ENCODE results near the gene ADGRV1.

The ADGRV1 gene

DNA sequence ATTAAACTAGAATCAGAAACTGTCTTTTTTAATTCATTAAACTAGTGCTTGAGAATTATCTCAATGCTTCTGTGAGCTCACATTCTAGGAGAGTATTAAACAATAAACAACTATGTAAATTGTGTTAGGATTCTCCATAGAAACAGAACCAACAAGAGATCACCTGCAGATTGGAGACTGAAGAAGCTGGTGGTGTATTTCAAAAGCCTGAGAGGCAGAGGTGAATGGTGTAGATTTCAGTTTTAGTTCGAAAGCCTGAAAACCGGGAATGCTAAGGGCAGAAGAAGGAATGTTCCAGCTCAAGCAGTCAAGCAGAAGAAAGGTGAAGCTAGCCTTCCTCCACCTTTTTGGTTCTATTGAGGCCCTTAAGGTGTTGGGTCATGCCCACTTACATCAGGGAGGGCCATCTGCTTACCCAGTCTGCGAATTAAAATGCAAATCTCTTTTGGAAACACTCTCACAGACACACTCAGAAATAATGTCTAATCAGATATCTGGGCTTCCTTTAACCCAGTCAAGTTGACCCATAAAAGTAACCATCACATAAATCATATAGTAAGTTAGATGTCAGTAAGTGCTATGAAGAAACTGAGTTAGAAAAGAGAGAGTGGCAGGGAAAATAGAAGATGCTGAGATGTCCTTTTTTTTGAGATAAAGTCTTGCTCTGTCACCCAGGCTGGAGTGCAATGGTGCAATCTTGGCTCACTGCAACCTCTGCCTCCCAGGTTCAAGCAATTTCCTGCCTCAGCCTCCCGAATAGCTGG lies 533.1 kb downstream of the ADGRV1 start:
- Histone ChIP-seq H3K27me3 (ENCODE audit: control insufficient read depth in 5 of 5, insufficient read depth in 4 of 5, low read length in 5 of 5) (no peaks in the 10 kb centered on the region), H3K27ac (ENCODE audit: low read depth, low read length) (no peak overlapping the region), H3K4me1 (ENCODE audit: control insufficient read depth in 5 of 5, insufficient read depth in 5 of 5, low read length in 5 of 5) (peaks cover 0 to 5% (median 0%) of the 10 kb centered on the region in 5 donors), H3K4me3 (ENCODE audit: low read depth in 1 of 5, low read length in 5 of 5) (no peak overlapping the region), H3K9ac (ENCODE audit: low read length in 5 of 5) (no peak overlapping the region), H3K9me3 (ENCODE audit: control insufficient read depth in 5 of 5, low read length in 5 of 5) (no peaks in the 10 kb centered on the region), H3K36me3 (ENCODE audit: control insufficient read depth in 5 of 5, insufficient read depth in 5 of 5, low read length in 5 of 5) (no peaks in the 10 kb centered on the region)

DNA sequence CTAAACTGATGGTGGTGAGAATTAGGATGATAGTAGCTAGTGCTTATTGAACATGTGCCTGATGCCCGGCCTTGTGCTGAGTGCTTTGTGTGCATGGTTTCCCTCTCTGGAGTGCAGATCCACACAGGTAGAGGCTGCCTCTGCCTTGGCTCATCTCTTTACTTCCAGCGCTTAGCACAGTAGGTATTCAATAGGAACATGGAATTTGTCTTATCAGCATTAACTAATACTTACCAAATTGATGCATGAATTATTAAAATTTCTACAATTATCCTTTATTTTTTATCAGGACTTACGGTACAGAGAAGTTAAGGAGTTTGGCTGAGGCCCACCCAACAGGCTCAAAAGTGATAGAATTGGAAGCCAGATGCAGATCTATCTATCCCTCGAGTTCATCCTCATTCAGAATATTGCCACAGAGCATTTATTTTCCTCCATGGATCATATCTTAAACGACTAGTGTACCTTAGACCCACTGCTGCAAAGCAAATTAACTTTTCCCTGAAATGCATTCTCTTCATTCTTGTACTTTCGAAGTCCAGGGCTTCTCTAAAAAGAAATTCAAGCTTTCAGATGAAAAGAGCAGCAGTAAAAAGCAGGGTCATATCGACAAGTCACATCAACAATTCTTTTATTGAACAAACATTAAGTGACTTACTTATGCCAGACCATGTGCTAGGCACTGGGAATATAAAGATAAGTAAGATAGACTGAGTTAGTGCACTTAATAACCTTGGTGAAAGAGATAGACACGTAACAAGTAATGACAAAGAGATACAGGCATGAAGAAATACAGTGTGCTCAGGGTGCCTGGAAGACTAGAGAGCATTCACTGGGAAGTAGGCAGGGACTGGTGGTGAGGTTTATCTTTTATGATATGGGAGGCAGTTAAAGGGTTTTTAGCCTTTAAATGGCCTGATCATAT lies 534.5 kb downstream of the ADGRV1 start:
- Histone ChIP-seq H3K27ac (ENCODE audit: low read depth, low read length) (no peak overlapping the region), H3K4me1 (ENCODE audit: control insufficient read depth in 5 of 5, insufficient read depth in 5 of 5, low read length in 5 of 5) (peaks cover 0 to 5% (median 0%) of the 10 kb centered on the region in 5 donors), H3K27me3 (ENCODE audit: control insufficient read depth in 5 of 5, insufficient read depth in 4 of 5, low read length in 5 of 5) (no peaks in the 10 kb centered on the region), H3K4me3 (ENCODE audit: low read depth in 1 of 5, low read length in 5 of 5) (no peak overlapping the region), H3K36me3 (ENCODE audit: control insufficient read depth in 5 of 5, insufficient read depth in 5 of 5, low read length in 5 of 5) (no peaks in the 10 kb centered on the region), H3K9me3 (ENCODE audit: control insufficient read depth in 5 of 5, low read length in 5 of 5) (no peaks in the 10 kb centered on the region), H3K9ac (ENCODE audit: low read length in 5 of 5) (no peak overlapping the region)

DNA sequence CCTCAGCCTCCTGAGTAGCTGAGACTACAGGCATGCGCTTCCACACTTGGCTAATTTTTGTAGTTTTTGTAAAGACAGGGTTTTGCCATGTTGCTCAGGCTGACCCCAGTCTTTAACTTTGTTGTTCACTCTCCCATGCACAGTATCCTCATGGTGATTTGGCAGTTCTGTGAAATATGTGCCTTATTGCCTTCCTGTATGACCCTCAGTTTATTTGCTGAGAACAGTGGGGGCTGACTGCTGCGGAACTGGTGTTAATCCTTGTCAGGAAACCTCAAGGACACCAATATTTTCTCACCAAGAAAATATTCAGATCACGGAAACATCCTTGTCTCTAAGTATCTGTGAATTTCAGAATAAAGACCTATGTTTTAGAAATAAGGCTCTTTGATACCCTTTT lies 536.7 kb downstream of the ADGRV1 start:
- no peak overlapping the region for H3K9ac ChIP-seq (ENCODE audit: low read length in 5 of 5)
- H3K36me3 ChIP-seq (ENCODE audit: control insufficient read depth in 5 of 5, insufficient read depth in 5 of 5, low read length in 5 of 5): no peaks in the 10 kb centered on the region
- H3K4me3 ChIP-seq (ENCODE audit: low read depth in 1 of 5, low read length in 5 of 5): no peak overlapping the region
- no peaks in the 10 kb centered on the region for H3K27me3 ChIP-seq (ENCODE audit: control insufficient read depth in 5 of 5, insufficient read depth in 4 of 5, low read length in 5 of 5)
- peaks cover 0 to 5% (median 3%) of the 10 kb centered on the region in 5 donors for H3K4me1 ChIP-seq (ENCODE audit: control insufficient read depth in 5 of 5, insufficient read depth in 5 of 5, low read length in 5 of 5)
- no peak overlapping the region for H3K27ac ChIP-seq (ENCODE audit: low read depth, low read length)
- no peaks in the 10 kb centered on the region for H3K9me3 ChIP-seq (ENCODE audit: control insufficient read depth in 5 of 5, low read length in 5 of 5)

DNA sequence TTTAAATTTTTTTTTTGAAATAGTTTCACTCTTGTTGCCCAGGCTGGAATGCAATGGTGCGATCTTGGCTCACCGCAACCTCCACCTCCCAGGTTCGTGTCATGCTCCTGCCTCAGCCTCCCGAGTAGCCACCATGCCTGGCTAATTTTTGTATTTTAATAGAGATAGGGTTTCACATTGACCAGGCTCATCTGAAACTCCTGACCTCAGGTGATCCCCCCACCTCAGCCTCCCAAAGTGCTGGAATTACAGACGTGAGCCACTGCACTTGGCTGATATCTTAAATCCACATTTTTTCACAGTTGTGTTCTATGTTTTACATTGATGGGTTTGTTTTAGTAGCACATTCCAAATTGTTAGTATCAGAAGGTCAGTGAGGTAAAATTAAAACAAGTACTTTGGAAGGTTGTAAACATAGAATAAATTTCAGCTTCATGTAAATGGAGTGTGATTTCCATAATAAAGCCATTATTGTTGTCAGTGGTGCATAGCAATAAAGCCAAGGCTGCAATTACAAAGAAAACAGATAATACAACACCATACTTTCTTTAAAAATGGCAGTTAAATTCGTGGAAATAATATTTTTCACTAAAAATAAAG lies 537.3 kb downstream of the ADGRV1 start:
- H3K27ac ChIP-seq (ENCODE audit: low read depth, low read length): no peak overlapping the region
- peaks cover 0 to 5% (median 3%) of the 10 kb centered on the region in 5 donors for H3K4me1 ChIP-seq (ENCODE audit: control insufficient read depth in 5 of 5, insufficient read depth in 5 of 5, low read length in 5 of 5)
- H3K4me3 ChIP-seq (ENCODE audit: low read depth in 1 of 5, low read length in 5 of 5): no peak overlapping the region
- no peaks in the 10 kb centered on the region for H3K36me3 ChIP-seq (ENCODE audit: control insufficient read depth in 5 of 5, insufficient read depth in 5 of 5, low read length in 5 of 5)
- H3K9me3 ChIP-seq (ENCODE audit: control insufficient read depth in 5 of 5, low read length in 5 of 5): no peaks in the 10 kb centered on the region
- no peaks in the 10 kb centered on the region for H3K27me3 ChIP-seq (ENCODE audit: control insufficient read depth in 5 of 5, insufficient read depth in 4 of 5, low read length in 5 of 5)
- H3K9ac ChIP-seq (ENCODE audit: low read length in 5 of 5): no peak overlapping the region

DNA sequence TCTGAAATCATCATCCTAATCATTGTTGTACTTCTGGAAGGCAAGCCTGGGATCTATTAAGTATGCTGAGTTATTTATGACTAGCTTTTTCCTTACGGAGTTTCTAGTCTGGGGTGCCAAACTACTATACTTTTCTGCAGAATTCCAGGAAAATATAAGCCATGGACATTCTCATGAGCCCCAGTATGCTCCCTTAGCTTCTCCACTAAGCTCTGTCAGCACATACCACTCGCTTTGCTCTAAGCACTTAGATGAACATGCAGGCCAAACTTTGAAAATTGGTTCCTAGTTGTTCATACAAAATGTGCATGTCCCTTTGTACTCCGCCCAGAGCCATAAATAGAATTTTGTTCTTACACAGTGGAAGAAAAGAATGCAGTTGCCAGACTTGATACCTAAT lies 539.9 kb downstream of the ADGRV1 start:
- H3K4me1 ChIP-seq (ENCODE audit: control insufficient read depth in 5 of 5, insufficient read depth in 5 of 5, low read length in 5 of 5): peaks cover 0 to 8% (median 5%) of the 10 kb centered on the region in 5 donors
- H3K4me3 ChIP-seq (ENCODE audit: low read depth in 1 of 5, low read length in 5 of 5): no peak overlapping the region
- H3K36me3 ChIP-seq (ENCODE audit: control insufficient read depth in 5 of 5, insufficient read depth in 5 of 5, low read length in 5 of 5): no peaks in the 10 kb centered on the region
- H3K27ac ChIP-seq (ENCODE audit: low read depth, low read length): no peak overlapping the region
- no peaks in the 10 kb centered on the region for H3K27me3 ChIP-seq (ENCODE audit: control insufficient read depth in 5 of 5, insufficient read depth in 4 of 5, low read length in 5 of 5)
- H3K9me3 ChIP-seq (ENCODE audit: control insufficient read depth in 5 of 5, low read length in 5 of 5): no peaks in the 10 kb centered on the region
- H3K9ac ChIP-seq (ENCODE audit: low read length in 5 of 5): no peak overlapping the region

DNA sequence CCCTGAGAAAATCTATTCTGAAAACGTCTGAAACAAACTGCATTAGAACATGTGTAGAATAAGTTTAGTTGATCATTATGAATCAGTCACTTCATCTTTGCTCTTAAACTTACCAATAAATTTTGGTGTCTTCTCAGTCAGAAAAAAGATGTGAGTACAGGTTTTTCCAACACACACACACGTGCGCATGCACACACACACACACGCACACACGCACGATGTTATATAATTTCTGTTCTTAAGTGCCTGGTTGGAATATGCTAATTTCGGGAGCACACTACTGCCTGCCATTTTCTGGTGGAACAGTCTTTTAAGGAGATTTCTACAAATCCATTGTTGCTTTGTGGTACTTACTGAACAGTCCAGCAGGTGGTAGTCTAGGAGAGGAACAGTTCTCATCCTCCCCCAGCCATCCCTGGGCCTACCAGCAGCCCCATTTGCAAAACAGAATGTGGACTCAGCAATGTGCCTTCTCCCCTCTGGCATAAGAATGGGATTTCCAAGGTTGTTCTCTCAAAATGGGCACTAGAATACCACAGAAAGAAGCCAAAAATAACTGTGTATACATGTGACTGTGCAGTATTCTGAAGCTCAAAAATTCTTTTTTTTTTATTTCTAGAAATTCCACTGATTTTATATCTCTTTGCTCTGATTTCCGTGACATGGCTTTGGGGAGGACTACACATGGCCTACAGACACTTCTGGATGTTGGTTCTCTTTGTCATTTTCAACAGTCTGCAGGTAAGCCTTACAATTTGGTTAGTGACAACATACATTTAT lies 543.2 kb downstream of the ADGRV1 start:
- Histone ChIP-seq H3K9ac (ENCODE audit: low read length in 5 of 5) (no peak overlapping the region), H3K9me3 (ENCODE audit: control insufficient read depth in 5 of 5, low read length in 5 of 5) (no peaks in the 10 kb centered on the region), H3K4me1 (ENCODE audit: control insufficient read depth in 5 of 5, insufficient read depth in 5 of 5, low read length in 5 of 5) (peaks cover 0 to 6% (median 4%) of the 10 kb centered on the region in 5 donors), H3K4me3 (ENCODE audit: low read depth in 1 of 5, low read length in 5 of 5) (no peak overlapping the region), H3K27me3 (ENCODE audit: control insufficient read depth in 5 of 5, insufficient read depth in 4 of 5, low read length in 5 of 5) (no peaks in the 10 kb centered on the region), H3K27ac (ENCODE audit: low read depth, low read length) (no peak overlapping the region), H3K36me3 (ENCODE audit: control insufficient read depth in 5 of 5, insufficient read depth in 5 of 5, low read length in 5 of 5) (no peaks in the 10 kb centered on the region)

DNA sequence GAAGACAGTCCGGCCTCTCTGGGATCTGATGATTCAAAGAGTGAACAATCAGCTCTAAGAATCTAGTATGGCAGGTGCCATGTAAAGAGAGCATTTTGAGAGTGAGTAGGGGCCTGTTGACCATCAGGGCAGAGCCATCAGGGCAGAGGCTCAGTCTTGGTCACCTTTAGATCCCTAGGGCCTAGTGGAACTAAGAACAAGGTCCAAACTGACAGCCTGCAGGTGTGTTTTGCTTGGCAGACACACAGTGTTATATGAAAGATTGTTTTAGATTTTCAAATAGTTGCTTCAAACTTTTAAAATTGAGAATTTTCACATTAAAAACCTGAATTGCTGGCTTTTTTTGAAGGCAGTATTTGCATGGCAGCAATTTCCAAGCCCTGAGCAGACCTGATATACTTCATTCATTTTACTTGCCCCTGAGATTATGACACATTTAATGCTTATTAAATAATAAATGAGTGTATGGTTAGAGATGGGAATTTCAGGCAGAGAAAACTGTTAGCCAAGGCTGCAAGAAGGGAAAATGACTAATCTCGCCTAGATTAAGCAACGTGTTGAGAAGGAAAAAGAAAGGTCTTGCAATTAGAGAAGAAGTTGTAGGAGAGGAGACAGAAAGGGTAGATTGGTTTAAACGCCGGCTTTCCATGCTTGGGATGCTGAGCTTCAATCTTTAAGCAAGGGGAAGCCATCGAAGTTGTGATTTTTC lies 544.9 kb downstream of the ADGRV1 start:
- Histone ChIP-seq H3K36me3 (ENCODE audit: control insufficient read depth in 5 of 5, insufficient read depth in 5 of 5, low read length in 5 of 5) (no peaks in the 10 kb centered on the region), H3K27ac (ENCODE audit: low read depth, low read length) (no peak overlapping the region), H3K27me3 (ENCODE audit: control insufficient read depth in 5 of 5, insufficient read depth in 4 of 5, low read length in 5 of 5) (no peaks in the 10 kb centered on the region), H3K4me1 (ENCODE audit: control insufficient read depth in 5 of 5, insufficient read depth in 5 of 5, low read length in 5 of 5) (peaks cover 0 to 6% (median 3%) of the 10 kb centered on the region in 5 donors), H3K9me3 (ENCODE audit: control insufficient read depth in 5 of 5, low read length in 5 of 5) (no peaks in the 10 kb centered on the region), H3K9ac (ENCODE audit: low read length in 5 of 5) (no peak overlapping the region), H3K4me3 (ENCODE audit: low read depth in 1 of 5, low read length in 5 of 5) (no peak overlapping the region)

DNA sequence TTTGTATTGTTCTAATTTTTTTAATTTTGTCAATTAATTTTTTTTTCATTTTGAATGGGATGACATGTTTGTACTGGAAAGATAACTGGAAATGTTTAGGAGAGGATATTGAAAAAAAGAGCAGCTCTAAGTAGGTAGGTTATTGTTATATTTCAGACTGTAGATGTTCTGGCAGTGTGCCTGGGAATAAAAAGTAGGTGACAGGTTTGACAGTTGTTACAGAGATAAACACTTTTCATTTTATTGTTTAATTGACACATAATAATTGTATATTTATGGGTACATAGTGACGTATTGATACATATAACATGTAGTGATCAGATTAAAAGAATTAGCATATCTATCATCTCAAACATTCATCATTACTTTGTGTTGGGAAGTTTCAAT lies 545.5 kb downstream of the ADGRV1 start:
- H3K9ac ChIP-seq (ENCODE audit: low read length in 5 of 5): no peak overlapping the region
- H3K27me3 ChIP-seq (ENCODE audit: control insufficient read depth in 5 of 5, insufficient read depth in 4 of 5, low read length in 5 of 5): no peaks in the 10 kb centered on the region
- no peaks in the 10 kb centered on the region for H3K36me3 ChIP-seq (ENCODE audit: control insufficient read depth in 5 of 5, insufficient read depth in 5 of 5, low read length in 5 of 5)
- peaks cover 0 to 6% (median 2%) of the 10 kb centered on the region in 5 donors for H3K4me1 ChIP-seq (ENCODE audit: control insufficient read depth in 5 of 5, insufficient read depth in 5 of 5, low read length in 5 of 5)
- H3K4me3 ChIP-seq (ENCODE audit: low read depth in 1 of 5, low read length in 5 of 5): no peak overlapping the region
- H3K9me3 ChIP-seq (ENCODE audit: control insufficient read depth in 5 of 5, low read length in 5 of 5): no peaks in the 10 kb centered on the region
- no peak overlapping the region for H3K27ac ChIP-seq (ENCODE audit: low read depth, low read length)

DNA sequence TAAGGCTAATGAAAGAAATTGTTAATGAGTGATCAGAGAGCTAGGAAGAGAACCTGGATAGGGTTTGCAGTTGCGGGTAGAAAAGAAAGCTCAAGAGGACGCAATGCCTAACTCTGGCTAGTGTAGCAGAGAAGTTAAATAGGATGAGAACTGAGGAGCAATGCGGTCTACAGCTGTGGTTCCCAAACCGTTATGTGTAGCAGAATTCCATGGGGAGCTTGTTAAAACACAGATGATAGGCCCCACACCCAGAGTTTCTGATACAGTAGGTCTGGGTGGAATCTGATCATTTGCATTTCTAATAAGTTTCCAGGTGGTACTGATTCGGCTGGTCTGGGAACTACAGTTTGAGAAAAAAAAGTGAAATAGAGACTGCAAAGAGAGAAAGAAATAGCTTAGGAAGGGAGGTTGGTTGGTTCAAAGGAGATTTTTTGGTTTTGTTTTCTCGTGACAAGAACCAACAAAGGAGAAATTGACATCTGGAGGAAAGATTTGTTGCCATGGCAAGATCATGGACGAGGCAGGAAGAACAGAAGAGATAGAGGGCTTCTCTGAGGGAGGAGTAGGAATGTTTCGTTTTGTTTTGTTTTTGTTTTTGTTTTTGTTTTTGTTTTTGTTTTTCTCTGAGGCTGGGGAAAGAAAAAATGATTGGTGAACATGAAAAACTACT lies 548.4 kb downstream of the ADGRV1 start:
- Histone ChIP-seq H3K27ac (ENCODE audit: low read depth, low read length) (no peak overlapping the region), H3K9me3 (ENCODE audit: control insufficient read depth in 5 of 5, low read length in 5 of 5) (no peaks in the 10 kb centered on the region), H3K36me3 (ENCODE audit: control insufficient read depth in 5 of 5, insufficient read depth in 5 of 5, low read length in 5 of 5) (no peaks in the 10 kb centered on the region), H3K4me1 (ENCODE audit: control insufficient read depth in 5 of 5, insufficient read depth in 5 of 5, low read length in 5 of 5) (peaks cover 0 to 24% (median 13%) of the 10 kb centered on the region in 5 donors), H3K4me3 (ENCODE audit: low read depth in 1 of 5, low read length in 5 of 5) (no peak overlapping the region), H3K27me3 (ENCODE audit: control insufficient read depth in 5 of 5, insufficient read depth in 4 of 5, low read length in 5 of 5) (no peaks in the 10 kb centered on the region), H3K9ac (ENCODE audit: low read length in 5 of 5) (no peak overlapping the region)
